CD4-positive, alpha-beta T cell treated with Interleukin-15 for 1 hour (primary cell): ENCODE results near the gene CADM4.
"Not testable (repeated sequence)": the region's sequence is repeated elsewhere in the genome, so short reads cannot be mapped to it uniquely, and the experiment has no call there.

Source experiments
- DNase-seq: peaks from one replicate; pipeline ENCODE4 v3.0.0-alpha.2; 2020

Gene CADM4

DNA sequence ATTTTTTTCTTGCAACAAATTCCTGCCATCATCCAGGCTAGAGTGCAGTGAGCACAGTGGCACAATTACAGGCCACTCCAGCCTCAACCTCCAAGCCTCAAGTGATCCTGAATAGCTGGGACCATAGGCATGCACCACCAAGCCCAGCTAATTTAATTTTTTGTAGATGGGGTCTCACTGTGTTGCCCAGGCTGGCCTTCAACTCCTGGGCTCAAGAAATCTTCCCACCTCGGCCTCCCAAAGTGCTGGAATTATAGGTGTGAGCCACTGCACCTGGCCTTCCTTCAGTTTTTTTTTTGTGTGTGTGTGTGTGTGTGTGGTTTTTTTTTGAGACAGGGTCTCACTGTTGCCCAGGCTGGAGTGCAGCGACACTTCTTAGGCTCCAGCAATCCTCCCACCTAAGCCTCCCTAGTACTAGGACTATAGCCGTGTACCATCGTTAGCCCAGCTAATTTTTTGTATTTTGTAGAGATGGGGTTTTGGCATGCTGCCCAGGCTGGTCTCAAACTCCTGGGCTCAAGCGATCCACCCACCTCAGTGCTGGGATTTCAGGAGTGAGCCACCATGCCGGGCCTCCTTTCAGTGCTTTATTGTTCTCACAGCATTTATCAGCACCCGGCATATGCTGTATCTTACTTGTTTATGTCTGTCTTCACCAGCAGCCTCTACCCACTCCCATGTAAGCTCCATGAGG lies 33.6 kb downstream of the CADM4 start:
- no peak for DNase-seq

DNA sequence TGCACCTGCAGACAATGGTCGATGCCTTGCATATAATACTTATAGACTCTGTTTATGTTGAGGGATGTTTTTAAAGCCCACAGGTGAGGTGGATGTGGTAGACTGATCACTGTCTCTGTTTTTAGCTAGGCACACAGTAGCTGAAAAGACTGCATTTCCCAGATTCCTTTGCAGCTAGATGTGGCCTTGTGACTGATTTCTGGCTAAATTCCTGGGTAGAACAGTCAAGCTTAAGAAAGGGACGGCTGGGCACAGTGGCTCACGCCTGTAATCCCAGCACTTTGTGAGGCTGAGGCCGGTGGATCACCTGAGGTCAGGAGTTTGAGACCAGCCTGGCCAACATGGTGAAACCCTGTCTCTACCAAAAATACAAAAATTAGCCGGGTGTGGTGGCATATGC lies 39.3 kb downstream of the CADM4 start:
- DNase-seq, result not testable (repeated sequence)

DNA sequence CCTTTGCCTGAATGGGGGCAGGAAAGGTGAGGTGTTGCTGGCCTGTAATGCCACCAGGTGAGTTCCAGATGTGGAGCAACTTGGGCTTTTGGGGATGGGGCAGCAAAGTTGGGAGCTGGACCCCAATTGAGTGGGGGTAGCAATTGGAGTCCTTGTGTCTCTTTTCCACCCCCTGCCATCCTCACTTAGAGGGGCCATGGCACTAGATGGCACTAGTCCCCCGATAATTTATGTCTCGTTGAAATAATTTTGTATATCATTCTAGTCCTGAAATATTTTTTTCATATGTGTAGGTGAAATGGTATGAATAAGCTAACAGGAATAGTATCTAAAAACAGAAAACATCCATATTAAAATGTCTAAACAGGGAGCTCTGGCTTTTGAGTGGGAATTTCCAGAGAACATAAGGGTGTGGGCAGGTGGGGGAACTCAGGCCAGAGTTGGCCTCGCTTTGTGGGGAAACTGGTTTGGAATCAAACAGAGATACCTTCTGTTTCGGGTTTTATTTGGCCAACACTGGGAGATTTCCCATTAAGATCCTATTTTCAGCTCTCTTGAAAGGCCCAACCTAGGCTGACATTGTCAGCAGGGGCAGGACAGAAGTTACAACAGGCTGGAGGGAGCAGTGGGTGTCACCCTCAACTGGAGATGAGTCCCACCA lies 39.9 kb downstream of the CADM4 start:
- no peak for DNase-seq

DNA sequence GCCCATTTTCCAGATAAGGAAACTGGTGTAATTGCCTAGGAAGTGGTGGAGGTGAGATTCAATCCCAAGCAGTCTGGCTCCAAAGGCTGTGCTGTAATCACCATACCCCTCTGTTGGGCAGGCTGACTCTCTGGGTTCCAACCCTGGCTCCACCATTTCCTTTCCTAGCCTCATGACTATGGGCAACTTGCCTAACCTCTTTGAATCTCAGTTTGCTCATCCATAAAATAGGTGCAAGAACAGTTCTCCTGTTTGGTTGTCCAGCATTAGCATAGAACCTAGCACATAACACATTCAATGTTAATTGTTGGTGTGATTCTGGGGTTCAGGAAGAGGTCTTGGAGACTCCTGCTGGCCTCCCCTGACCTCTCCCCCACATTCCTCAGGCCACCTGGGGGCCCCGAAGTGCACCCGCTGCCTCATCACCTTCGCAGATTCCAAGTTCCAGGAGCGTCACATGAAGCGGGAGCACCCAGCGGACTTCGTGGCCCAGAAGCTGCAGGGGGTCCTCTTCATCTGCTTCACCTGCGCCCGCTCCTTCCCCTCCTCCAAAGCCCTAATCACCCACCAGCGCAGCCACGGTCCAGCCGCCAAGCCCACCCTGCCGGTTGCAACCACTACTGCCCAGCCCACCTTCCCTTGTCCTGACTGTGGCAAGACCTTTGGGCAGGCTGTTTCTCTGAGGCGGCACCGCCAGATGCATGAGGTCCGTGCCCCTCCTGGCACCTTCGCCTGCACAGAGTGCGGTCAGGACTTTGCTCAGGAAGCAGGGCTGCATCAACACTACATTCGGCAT lies 41.0 kb downstream of the CADM4 start:
- DNase-seq, result no peak

DNA sequence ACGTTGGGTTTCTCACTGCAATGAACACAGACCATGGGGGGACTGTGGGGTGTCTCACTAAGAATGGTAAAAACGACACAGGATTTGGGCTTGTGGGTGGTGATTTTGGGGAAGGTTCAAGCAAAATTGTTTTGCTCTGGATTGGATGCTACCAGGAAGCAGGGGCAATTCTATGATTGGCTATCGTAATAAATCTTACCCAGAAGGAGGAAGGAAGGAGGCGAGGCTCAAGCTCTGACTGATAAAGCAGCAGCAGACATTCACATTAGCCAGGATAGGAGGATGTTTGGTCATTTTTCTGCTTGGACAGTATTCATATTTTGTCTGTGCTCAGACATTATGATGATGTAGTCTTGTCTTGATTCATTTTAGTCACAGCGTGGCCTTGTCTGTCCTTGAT lies 41.8 kb downstream of the CADM4 start:
- DNase-seq, result no peak

DNA sequence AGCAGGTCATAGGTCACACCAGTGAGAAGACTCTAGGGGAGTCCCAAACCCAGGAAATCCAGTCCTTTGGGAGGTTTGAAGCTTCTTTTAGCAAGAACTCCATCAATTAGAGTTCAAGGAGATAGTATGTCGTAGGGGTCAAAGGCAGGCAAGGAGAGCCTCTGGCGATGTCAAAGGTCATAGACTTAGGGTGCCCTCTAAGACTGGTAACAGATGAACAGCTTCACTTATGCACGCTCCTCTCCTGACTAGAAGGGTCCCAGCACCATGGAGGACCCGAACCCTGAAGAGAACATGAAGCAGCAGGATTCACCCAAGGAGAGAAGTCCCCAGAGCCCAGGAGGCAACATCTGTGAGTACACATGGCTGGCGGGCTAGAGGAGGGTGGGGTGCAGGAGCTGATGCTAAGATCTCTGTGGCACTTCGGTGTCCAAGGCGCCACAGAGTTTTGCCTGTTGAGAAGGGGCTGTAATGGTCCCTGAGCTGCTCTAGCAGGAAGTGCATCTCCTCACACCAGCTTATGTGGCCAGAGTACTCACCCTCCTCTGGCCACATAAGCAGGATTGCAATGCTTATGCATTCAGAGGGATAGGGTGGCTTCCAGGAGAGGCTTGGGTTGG lies 42.7 kb downstream of the CADM4 start:
- no peak for DNase-seq

DNA sequence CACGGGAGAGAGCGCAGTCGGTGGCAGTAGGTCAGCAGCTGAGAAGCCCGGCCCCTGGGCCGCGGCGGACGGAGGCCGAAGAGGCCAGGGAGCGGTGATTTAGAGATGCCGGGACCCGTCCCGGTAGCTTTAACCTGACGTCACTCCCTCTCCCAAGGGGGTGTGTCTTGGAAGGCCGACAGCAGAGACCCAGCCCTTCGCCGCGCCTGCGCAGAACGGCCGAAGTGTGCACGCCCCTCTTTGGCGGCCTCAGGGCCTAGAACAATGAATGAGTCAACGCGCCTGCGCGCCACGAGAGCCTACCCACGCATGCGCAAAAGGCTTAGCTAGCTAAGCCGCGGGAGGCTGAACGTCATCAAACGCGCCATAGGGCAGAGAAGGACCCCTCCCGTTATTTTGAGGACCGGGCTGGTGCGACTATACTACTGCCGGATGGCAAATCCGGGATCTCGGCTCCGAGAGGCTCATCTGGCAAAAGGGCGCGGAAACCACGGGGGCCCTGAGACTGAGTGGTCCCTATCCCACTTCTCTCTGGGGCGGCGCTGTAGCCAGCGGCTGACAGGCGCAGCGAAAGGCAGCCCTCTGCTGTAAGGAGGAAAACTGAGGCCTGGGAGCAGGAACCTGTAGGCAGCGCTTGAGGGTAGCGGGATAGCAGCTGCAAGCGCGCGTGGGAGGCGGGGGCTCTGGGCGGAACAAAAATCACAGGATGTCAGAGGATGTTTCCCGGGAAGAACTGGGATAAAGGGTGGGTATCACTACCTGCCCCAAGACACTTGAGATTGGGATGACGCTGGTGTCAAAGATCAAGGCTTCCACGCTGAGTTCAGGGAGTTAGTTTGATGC lies 43.4 kb downstream of the CADM4 start, which contains the start of the genes IRGQ and ZNF576:
Gene IRGQ (minus strand): TSS at position 136 of the 843 bp plus-strand sequence. CDS start 796 bp downstream, outside the sequence.
Gene ZNF576 (plus strand): TSS at position 597 of the 843 bp plus-strand sequence. CDS start 514 bp downstream, outside the sequence.
- peak; percentile 100 for DNase-seq

DNA sequence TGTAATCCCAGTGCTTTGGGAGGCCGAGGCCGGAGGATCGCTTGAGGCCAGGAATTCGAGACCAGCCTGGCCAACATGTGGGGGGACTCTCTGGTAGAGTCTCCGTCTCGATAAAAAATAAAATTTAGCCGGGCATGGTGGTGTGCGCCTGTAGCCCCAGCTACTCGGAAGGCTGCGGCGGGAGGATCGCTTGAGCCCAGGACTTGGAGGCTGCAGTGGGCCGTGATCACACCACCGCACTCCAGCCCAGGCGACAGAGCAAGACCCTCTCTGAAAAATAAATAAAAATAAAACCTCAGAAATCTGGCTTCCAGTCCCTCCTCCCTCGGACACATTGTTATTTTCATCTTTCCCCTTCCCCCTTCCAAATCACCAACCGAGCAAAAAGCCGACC lies 44.0 kb downstream of the CADM4 start:
- no peak for DNase-seq

DNA sequence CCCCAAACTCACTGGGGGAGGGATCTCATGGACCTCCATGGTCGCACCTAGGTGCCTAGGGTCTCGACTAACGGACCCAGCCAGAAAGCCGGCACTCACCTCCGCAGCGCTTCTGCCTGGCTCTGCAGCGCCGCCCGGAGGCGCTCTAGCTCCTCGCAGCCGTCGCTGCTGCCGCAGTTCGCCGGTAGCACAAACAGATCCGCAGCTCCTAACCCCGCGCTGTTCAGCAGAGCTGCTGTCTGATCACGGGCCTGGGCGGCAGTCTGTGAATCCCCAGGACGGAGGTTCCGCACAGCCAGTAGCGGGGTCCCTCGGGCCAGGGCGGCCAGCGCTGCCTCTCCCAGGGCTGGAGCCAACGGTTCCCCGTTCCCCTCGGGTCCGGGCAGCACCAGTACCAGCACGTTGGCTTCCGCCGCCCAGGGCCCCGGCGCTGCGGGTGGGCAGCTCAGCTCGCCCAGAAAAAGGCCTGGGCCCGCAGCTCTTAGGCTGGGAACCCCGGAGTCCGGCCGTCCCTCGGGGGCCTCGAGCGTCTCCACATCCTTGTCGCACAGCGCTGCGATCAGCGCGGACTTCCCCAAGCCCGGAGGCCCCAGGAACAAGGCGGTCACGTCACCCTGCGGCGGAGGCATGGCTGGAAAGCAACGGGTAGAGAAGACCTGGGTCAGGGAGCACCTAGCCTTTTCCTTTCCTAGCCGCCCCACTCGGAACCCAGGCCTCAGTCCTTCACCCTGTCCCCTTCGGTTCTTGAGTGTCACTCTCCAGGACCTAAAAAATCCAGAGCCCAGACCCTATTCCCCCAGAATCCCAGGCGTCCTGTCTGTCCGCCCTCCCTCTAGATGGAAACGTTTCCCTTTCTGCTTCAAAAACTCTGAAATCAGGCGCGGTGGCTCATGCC lies 44.7 kb downstream of the CADM4 start:
- peak; percentile 80 for DNase-seq

DNA sequence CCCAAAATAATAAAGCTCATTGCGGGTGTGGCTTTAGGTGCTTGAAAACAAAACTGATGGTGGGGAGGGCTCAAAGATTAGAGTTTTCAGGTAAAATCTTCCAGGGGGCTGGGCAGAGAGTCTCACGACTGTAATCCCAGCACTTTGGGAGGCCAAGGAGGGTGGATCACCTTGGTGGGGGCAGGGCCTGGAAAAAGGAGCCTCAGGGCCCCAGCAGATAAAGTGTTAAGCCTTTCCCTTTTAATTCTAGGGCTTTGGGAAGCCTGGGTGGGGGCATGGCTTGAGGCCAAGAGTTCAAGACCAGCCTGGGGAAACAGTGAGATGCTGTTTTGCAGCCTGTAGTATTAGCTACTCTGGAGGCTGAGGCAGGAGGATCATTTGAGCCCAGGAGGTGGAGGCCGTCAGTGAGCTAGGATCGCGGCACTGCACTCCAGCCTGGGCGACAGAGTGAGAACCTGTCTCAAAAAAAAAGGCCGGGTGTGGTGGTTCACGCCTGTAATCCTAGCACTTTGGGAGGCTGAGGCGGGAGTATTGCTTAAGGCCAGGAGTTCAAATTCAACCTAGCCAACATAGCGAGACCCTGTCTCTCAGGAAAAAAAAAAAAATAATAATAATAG lies 45.5 kb downstream of the CADM4 start:
- DNase-seq, result no peak

DNA sequence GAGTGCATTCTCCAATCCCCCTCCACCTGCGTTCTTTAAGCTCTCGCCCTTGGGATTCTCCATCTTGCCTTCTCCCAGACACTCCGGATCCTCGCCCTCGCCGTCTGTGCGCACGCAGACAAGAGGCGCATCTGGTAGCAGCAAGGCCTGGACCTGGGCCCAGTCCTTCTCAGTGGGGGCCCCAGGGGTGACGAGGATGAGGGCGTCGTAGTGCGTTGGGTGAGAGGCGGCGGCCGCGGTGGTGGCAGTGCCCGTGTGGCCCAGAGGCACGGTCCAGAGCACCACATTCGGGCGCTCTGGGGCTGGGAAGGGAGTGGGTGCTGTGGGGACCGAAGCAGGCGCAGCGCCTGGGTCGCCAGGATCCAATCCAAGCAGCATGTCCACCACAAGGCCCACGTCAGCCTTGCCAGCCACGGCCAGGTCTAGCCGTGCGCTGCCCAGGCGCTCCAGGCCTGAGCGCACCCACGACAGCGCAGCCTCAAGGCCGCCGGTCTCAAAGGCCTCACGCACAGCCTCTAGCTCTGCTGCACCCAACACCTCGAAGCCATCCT lies 46.8 kb downstream of the CADM4 start:
- DNase-seq, result no peak

DNA sequence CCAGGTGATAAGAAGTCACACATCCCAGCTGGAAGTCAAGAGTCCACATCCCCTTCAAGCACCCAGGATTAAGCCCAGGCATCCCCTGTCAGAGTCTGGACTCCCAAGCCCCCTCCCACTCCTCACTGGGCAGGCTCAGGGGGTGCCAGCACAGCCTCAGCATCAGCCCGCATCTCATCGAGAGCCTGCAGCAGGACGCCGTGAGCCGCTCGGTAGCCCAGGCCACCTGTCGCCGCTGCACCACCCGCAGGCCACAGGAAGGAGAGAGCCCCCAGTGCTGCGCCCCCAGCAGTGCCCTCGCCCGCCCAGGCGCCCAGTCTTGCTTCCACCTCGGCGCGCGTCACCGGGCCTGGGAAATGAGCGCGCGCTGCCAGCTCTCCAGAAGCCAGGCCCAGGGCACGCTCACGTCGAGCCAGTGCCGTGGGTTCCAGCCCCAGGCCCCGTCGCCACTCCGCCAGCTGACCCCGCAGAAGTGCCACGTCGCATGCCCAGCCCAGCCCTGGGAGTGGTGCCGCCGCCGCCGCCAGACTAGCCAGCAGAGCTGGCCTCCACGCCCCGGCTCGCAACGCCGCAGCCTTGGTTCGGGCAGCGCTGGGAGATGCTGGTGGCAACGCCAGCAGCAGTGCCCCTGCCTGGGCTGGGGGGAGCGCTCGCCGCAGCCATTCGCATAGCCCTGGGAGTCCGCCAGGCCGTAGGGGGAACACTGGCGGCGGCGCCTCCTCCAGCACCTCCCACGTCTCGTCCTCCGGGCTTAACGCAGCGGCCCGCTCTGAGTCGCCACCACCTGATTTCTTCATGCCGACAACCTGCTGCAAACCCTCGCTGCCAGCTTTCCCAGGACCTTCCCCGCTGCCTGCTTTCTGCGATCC lies 47.5 kb downstream of the CADM4 start:
- no peak for DNase-seq

DNA sequence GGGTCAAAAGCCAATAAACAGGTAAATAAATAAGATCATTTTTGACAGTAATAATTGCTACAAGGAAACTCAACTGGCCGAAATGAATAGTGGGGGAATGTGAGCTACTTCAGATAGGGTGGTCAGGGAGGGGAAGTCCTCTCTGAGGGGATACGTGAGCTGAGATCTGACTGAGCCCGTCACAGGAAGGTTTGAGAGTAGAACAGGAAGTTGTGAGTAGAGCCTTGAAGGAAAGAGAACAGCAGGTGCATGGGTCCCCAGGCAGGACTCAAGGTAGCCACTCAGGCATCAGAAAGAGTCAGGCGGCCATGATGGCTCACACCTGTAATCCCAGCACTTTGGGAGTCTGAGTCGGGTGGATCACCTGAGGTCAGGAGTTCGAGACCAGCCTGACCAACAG lies 50.0 kb downstream of the CADM4 start:
- DNase-seq, result peak; percentile 35

DNA sequence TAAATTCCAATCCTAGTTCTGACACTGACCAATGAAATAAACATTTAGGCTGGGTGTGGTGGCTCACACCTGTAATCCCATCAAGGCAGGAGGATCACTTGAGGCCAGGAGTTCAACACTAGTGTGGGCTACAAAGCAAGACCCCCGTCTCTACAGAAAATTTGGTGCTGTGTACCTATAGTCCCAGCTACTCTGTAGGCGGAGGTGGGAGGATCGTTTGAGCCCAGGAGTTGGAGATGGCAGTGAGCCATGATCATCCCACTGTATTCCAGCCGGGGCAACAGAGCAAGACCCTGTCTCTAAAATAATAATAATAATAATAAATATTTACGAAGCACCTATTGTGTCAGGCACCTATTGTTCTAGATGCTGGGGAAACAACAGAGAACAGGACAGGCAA lies 50.4 kb downstream of the CADM4 start:
- no peak for DNase-seq

DNA sequence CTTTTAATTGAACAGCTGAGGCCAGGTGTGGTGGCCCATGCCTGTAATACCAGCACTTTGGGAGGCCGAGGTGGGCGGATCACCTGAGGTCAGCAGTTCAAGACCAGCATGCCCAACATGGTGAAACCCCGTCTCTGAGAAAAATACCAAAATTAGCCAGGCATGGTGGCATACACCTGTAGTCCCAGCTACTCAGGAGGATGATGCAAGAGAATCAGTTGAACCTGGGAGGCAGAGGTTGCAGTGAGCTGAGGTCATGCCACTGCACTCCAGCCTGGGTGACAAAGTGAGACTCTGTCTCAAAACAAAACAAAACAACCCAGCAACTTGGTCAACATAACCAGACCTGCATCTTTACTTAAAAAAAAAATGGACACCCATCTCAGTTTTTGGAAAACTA lies 52.6 kb downstream of the CADM4 start:
- DNase-seq, result not testable (repeated sequence)

DNA sequence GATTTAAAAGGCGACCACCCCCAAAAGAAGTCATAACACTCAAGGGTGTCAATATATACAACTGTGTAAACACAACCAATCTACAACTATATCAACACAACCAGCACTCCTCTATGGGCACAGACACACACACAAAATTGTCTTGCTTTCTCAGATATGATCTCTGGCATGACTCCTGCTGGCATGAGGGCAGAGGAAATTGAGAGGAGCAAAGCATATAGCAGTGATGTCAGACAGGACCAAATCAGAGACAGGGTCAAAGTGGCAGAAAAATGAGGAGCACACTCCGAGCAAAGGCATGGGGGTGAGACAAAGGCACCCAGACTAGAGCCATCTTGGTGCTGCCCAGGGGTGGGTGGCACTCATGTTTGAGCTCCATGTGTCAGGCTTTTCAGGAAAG lies 53.3 kb downstream of the CADM4 start:
- DNase-seq, result no peak

DNA sequence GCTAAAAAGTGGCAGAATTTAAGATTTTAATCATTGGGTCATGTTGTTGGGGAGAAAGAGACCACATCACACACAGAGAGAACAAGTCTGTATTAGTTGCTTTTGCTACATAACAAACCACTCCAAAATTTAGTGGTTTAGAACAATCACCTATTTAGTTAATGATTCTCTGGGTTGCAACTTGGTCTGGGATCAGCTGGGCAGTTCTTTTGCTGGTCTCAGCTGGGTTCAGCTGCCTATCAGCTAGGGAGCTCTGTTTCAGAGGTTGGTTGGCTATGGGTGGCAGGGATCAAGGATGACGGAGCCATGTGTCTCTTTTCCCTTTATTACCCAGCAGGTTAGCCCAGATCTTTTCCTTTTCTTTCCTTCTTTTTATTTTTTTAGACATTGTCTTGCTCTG lies 55.2 kb downstream of the CADM4 start:
- no peak for DNase-seq

DNA sequence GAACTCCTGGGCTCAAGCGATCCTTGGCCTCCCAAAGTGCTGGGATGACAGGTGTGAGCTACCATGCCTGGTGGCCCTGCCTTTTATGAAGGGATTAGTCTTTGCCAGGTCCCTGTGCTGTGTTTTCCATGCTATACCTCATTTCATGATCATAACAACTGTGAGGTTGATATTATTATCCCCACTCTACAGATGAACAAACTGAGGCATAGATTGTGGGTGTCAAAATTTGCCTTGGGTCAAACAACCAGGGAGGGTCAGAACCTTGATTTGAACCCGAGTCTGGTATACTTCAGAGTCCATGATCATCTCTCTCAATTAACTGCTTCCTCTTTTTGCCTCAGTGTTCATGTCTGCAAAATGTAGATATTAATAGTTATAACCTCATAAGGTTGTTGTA lies 57.2 kb downstream of the CADM4 start:
- no peak for DNase-seq

DNA sequence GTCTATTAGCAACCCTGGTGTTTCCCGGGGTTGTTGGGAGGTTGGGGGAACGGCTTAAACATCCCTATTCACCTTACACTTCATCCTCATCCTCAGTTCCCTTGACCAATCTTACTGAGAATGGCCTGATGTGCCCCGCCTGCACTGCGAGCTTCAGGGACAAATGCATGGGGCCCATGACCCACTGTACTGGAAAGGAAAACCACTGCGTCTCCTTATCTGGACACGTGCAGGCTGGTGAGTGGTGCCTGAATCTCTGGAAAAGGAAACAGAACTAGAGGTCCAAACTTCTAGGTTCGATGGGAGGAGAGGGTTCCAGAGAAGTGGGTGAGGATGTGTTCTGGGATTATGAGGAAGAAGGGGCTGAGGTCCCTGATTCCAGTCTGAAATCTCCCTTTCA lies 58.2 kb downstream of the CADM4 start:
- no peak for DNase-seq
